ENCODE data around the gene SCN5A. TPM values are rescaled to one million over a fixed set of nuclear protein-coding genes. Genes with fewer than 3 reads are reported as not detected.

SCN5A gene
- total RNA-seq, 1 experiment from 2014 or later: 0.69 TPM

- intact Hi-C loops (cut with micrococcal nuclease; ENCODE audit: unreplicated experiment): no loop called here
- no peaks in the 10 kb centered on the region for H3K4me1 ChIP-seq (ENCODE audit: control insufficient read depth, insufficient read depth, low read length)
- H3K9me3 ChIP-seq (ENCODE audit: control insufficient read depth, insufficient read depth, low read depth, low read length): no peaks in the 10 kb centered on the region
- H3K36me3 ChIP-seq (ENCODE audit: control insufficient read depth, insufficient read depth, low read length): no peaks in the 10 kb centered on the region
- ATAC-seq (no peak), DNase-seq (ENCODE audit: low read depth, low spot score) (no peak)
- ChIA-PET POLR2A (no interaction called here), CTCF (no interaction called here)
- H3K27me3 ChIP-seq (ENCODE audit: control insufficient read depth, insufficient read depth, low read length): no peaks in the 10 kb centered on the region
- TF ChIP-seq CTCF (IDR thresholded peaks at IDR 0.05): no peak
- TF ChIP-seq REST (IDR thresholded peaks at IDR 0.05; ENCODE audit: insufficient read depth in 1 of 2, low read depth in 2 of 2, low read length in 1 of 2): no peak
- H3K27ac ChIP-seq (ENCODE audit: low read length): no peak overlapping the region
- no TSS peak for BruUV-seq (replicated peaks)
- H3K4me3 ChIP-seq (ENCODE audit: low read depth in 2 of 2, low read length in 2 of 2): no peak overlapping the region
- in situ Hi-C loops (cut with HindIII; ENCODE audit: low pct_unique_long_range_greater_than_20kb, low sequenced_read_pairs): no loop called here
These were observed 74.8 kb downstream of the SCN5A start for GRCh38 chr3:38574411-38575278.

GRCh38 chr3:38573556-38573955, 75.9 kb downstream of the SCN5A start:
- intact Hi-C loops (cut with micrococcal nuclease; ENCODE audit: unreplicated experiment) (no loop called here), in situ Hi-C loops (cut with HindIII; ENCODE audit: low pct_unique_long_range_greater_than_20kb, low sequenced_read_pairs) (no loop called here)
- H3K27me3 ChIP-seq (ENCODE audit: control insufficient read depth, insufficient read depth, low read length): no peaks in the 10 kb centered on the region
- H3K4me3 ChIP-seq (ENCODE audit: low read depth in 2 of 2, low read length in 2 of 2): no peak overlapping the region
- no TSS peak for BruUV-seq (replicated peaks)
- ChIA-PET POLR2A (no interaction called here), CTCF (no interaction called here)
- DNase-seq (ENCODE audit: low read depth, low spot score) (no peak), ATAC-seq (no peak)
- H3K36me3 ChIP-seq (ENCODE audit: control insufficient read depth, insufficient read depth, low read length): no peaks in the 10 kb centered on the region
- H3K27ac ChIP-seq (ENCODE audit: low read length): no peak overlapping the region
- no peaks in the 10 kb centered on the region for H3K4me1 ChIP-seq (ENCODE audit: control insufficient read depth, insufficient read depth, low read length)
- TF ChIP-seq TCF7L2 (IDR thresholded peaks at IDR 0.05; ENCODE audit: low read depth, low read length): no peak
- no peaks in the 10 kb centered on the region for H3K9me3 ChIP-seq (ENCODE audit: control insufficient read depth, insufficient read depth, low read depth, low read length)

DNA sequence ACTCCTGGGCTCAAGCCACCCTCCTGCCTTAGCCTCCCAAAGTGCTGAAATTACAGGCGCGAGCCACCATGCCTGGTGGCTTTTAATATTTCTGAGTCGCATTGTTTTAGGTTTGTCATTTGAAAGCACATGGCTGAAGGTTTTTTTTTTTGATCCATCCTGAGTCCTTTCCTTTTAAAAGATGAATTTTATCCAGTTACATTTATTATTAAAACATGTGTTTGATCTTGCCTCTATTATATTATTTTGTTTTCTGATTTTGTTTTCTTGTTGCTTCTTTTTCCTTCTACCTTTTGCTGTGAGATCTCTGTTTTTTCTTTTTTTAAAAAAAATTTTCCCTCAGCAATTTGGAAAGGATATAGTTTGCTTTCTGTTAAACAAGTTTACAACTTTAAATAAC, 76.4 kb downstream of the SCN5A start:
- H3K4me3 ChIP-seq (ENCODE audit: low read depth in 2 of 2, low read length in 2 of 2): no peak overlapping the region
- H3K9me3 ChIP-seq (ENCODE audit: control insufficient read depth, insufficient read depth, low read depth, low read length): no peaks in the 10 kb centered on the region
- H3K36me3 ChIP-seq (ENCODE audit: control insufficient read depth, insufficient read depth, low read length): no peaks in the 10 kb centered on the region
- no peaks in the 10 kb centered on the region for H3K27me3 ChIP-seq (ENCODE audit: control insufficient read depth, insufficient read depth, low read length)
- no peak for TF ChIP-seq SIN3A (IDR thresholded peaks at IDR 0.05; ENCODE audit: borderline replicate concordance, insufficient read depth, low read depth, low read length)
- TF ChIP-seq TCF7L2 (IDR thresholded peaks at IDR 0.05; ENCODE audit: low read depth, low read length): no peak
- TF ChIP-seq POLR2AphosphoS5 (IDR thresholded peaks at IDR 0.05; ENCODE audit: low read depth, low read length): no peak
- no peak for TF ChIP-seq REST (IDR thresholded peaks at IDR 0.05; ENCODE audit: insufficient read depth in 1 of 2, low read depth in 2 of 2, low read length in 1 of 2)
- no peak for TF ChIP-seq CTCF (IDR thresholded peaks at IDR 0.05)
- ChIA-PET CTCF (no interaction called here), POLR2A (no interaction called here)
- in situ Hi-C loops (cut with HindIII; ENCODE audit: low pct_unique_long_range_greater_than_20kb, low sequenced_read_pairs) (no loop called here), intact Hi-C loops (cut with micrococcal nuclease; ENCODE audit: unreplicated experiment) (no loop called here)
- DNase-seq (ENCODE audit: low read depth, low spot score) (no peak), ATAC-seq (no peak)
- H3K4me1 ChIP-seq (ENCODE audit: control insufficient read depth, insufficient read depth, low read length): no peaks in the 10 kb centered on the region
- BruUV-seq (replicated peaks): no TSS peak
- H3K27ac ChIP-seq (ENCODE audit: low read length): no peak overlapping the region

Data from Panc1 (cell line).